H9 (cell line): ENCODE data around the gene SERTAD1. TPM values are rescaled to one million over a fixed set of nuclear protein-coding genes. Genes with fewer than 3 reads are reported as not detected.
A peak's percentile ranks its signal among the peaks of the same experiment; 100 is the strongest.

Experiments
- DNase-seq: peaks from one replicate; pipeline ENCODE4 v3.0.0-alpha.2; 2017
- H2AFZ ChIP-seq: one replicate; pipeline ENCODE4 v1.6.1; 2013; ENCODE audit warnings: mild to moderate bottlenecking, low read length, control low read depth, moderate library complexity
- H2AK5ac ChIP-seq: 2 replicates; pipeline ENCODE4 v1.6.1; 2013; ENCODE audit warnings: low read length, control low read depth, mixed read lengths; ENCODE audit not compliant: insufficient read length
- H2BK120ac ChIP-seq: one replicate; pipeline ENCODE4 v1.6.1; 2013; ENCODE audit warnings: low read depth, mild to moderate bottlenecking, low read length, control low read depth, inconsistent platforms; ENCODE audit not compliant: poor library complexity, severe bottlenecking
- H2BK12ac ChIP-seq: 2 replicates; pipeline ENCODE4 v1.6.1; 2013; ENCODE audit warnings: low read length, control low read depth, mixed read lengths, low read depth; ENCODE audit not compliant: insufficient read length
- H2BK15ac ChIP-seq: 2 replicates; pipeline ENCODE4 v1.6.1; 2013; ENCODE audit warnings: low read depth, low read length, control low read depth
- H2BK20ac ChIP-seq: one replicate; pipeline ENCODE4 v1.6.1; 2013; ENCODE audit warnings: low read depth, mild to moderate bottlenecking, low read length, control low read depth, inconsistent platforms; ENCODE audit not compliant: poor library complexity, severe bottlenecking
- H2BK5ac ChIP-seq: 2 replicates; pipeline ENCODE4 v1.6.1; 2013; ENCODE audit warnings: low read length, control low read depth, mixed read lengths; ENCODE audit not compliant: insufficient read length
- H3K14ac ChIP-seq: 2 replicates; pipeline ENCODE4 v1.6.1; 2013; ENCODE audit warnings: low read length, control low read depth; ENCODE audit not compliant: insufficient read depth
- H3K18ac ChIP-seq: 2 replicates; pipeline ENCODE4 v1.6.1; 2013; ENCODE audit warnings: low read depth, mild to moderate bottlenecking, mixed read lengths, low read length, control low read depth; ENCODE audit not compliant: insufficient read length
- H3K23ac ChIP-seq: 2 replicates; pipeline ENCODE4 v1.6.1; 2013; ENCODE audit warnings: low read length, control low read depth, mixed read lengths, low read depth; ENCODE audit not compliant: insufficient read length
- H3K23me2 ChIP-seq: 2 replicates; pipeline ENCODE4 v1.6.1; 2013; ENCODE audit warnings: low read depth, mild to moderate bottlenecking, mixed read lengths, low read length, control low read depth; ENCODE audit not compliant: insufficient read length, poor library complexity, severe bottlenecking
- H3K27ac ChIP-seq: 2 replicates; pipeline ENCODE4 v1.5.1; 2013; ENCODE audit warnings: low read length, control low read depth, mixed read lengths, low read depth; ENCODE audit not compliant: insufficient read length
- H3K27me3 ChIP-seq: 2 replicates; pipeline ENCODE4 v1.6.1; 2013; ENCODE audit warnings: low read length, control low read depth, inconsistent platforms; ENCODE audit not compliant: insufficient read depth
- H3K4ac ChIP-seq: 2 replicates; pipeline ENCODE4 v1.6.1; 2013; ENCODE audit warnings: low read depth, mild to moderate bottlenecking, control low read depth, inconsistent platforms, low read length, moderate library complexity
- H3K4me1 ChIP-seq: 2 replicates; pipeline ENCODE4 v1.6.1; 2013; ENCODE audit warnings: low read length, control low read depth, inconsistent platforms; ENCODE audit not compliant: insufficient read depth
- H3K4me2 ChIP-seq: 2 replicates; pipeline ENCODE4 v1.6.1; 2013; ENCODE audit warnings: low read length, control low read depth, mixed read lengths; ENCODE audit not compliant: insufficient read length, insufficient read depth
- H3K56ac ChIP-seq: 2 replicates; pipeline ENCODE4 v1.6.1; 2013; ENCODE audit warnings: low read depth, mild to moderate bottlenecking, mixed read lengths, low read length, control low read depth; ENCODE audit not compliant: insufficient read length
- H3K79me1 ChIP-seq: 2 replicates; pipeline ENCODE4 v1.6.1; 2013; ENCODE audit warnings: low read depth, mild to moderate bottlenecking, moderate library complexity, low read length, control low read depth, inconsistent platforms; ENCODE audit not compliant: insufficient read depth, poor library complexity, severe bottlenecking
- H3K79me2 ChIP-seq: 2 replicates; pipeline ENCODE4 v1.6.1; 2013; ENCODE audit warnings: low read length, control low read depth, inconsistent platforms; ENCODE audit not compliant: insufficient read depth
- H3K9ac ChIP-seq: 2 replicates; pipeline ENCODE4 v1.6.1; 2013; ENCODE audit warnings: low read length, control low read depth, mixed read lengths; ENCODE audit not compliant: insufficient read length; ENCODE audit errors: extremely low read depth
- H3K9me3 ChIP-seq: one replicate; pipeline ENCODE4 v1.6.1; 2013; ENCODE audit warnings: low read depth, low read length, inconsistent platforms; ENCODE audit not compliant: control insufficient read depth
- H3T11ph ChIP-seq: one replicate; pipeline ENCODE4 v1.6.1; 2013; ENCODE audit warnings: mild to moderate bottlenecking, low read length, control low read depth, inconsistent platforms
- H4K20me1 ChIP-seq: one replicate; pipeline ENCODE4 v1.6.1; 2013; ENCODE audit not compliant: control insufficient read depth, insufficient read length, insufficient read depth
- H4K5ac ChIP-seq: 2 replicates; pipeline ENCODE4 v1.6.1; 2013; ENCODE audit warnings: low read depth, mild to moderate bottlenecking, mixed read lengths, low read length, control low read depth; ENCODE audit not compliant: insufficient read length
- H4K8ac ChIP-seq: replicated peaks from 2 replicates; pipeline ENCODE4 v1.6.1; 2013; ENCODE audit warnings: low read length, control low read depth, mixed read lengths, low read depth; ENCODE audit not compliant: insufficient read length
- H4K91ac ChIP-seq: 2 replicates; pipeline ENCODE4 v1.6.1; 2013; ENCODE audit warnings: low read depth, mild to moderate bottlenecking, moderate library complexity, mixed read lengths, low read length, control low read depth; ENCODE audit not compliant: insufficient read length
- H3K27ac Mint-ChIP-seq, 3 experiments: 2 replicates in 2 of 3; 3 replicates in 1 of 3; pipeline ENCODE4 v1.8.0; 2020 to 2021; ENCODE audit warnings: mixed read lengths in 3 of 3, mild to moderate bottlenecking in 1 of 3, moderate library complexity in 1 of 3
- H3K27me3 Mint-ChIP-seq: 2 replicates; pipeline ENCODE4 v1.8.0; 2021; ENCODE audit warnings: low read depth, mild to moderate bottlenecking, moderate library complexity, mixed read lengths
- H3K36me3 Mint-ChIP-seq, 3 experiments: 2 replicates in 2 of 3; 3 replicates in 1 of 3; pipeline ENCODE4 v1.8.0; 2020 to 2021; ENCODE audit warnings: low read depth in 3 of 3, mixed read lengths in 3 of 3; ENCODE audit not compliant: insufficient read depth in 1 of 3
- H3K4me1 Mint-ChIP-seq, 2 experiments: 2 replicates each; pipeline ENCODE4 v1.8.0; 2020; ENCODE audit warnings: mixed read lengths in 2 of 2
- H3K4me3 Mint-ChIP-seq, 2 experiments: 2 replicates in 1 of 2; 3 replicates in 1 of 2; pipeline ENCODE4 v1.8.0; 2020 to 2021; ENCODE audit warnings: mild to moderate bottlenecking in 2 of 2, mixed read lengths in 2 of 2, moderate library complexity in 1 of 2
- H3K9me3 Mint-ChIP-seq, 2 experiments: 2 replicates in 1 of 2; 3 replicates in 1 of 2; pipeline ENCODE4 v1.8.0; 2020; ENCODE audit warnings: mild to moderate bottlenecking in 2 of 2, mixed read lengths in 2 of 2, moderate library complexity in 1 of 2
- WGBS: extraction: QIAGEN DNeasy Blood & Tissue Kit; methylation state at CpG from one replicate; pipeline ENCODE4 v1.1.7; 2013; ENCODE audit warnings: missing lambda C conversion rate, low lambda C conversion rate, mixed read lengths; ENCODE audit not compliant: insufficient read length; ENCODE audit errors: extremely low coverage; 5-methylcytosine and 5-hydroxymethylcytosine counted together
- total RNA-seq: library from RNA; stranded (reverse); gene quantifications from 2 replicates; pipeline ENCODE4 v1.2.1, GENCODE V29; 2021
- TF ChIP-seq, protein P1 (sequence below): fragments of 200-600 bp; sonication (generic); conservative IDR thresholded peaks from 3 replicates; pipeline ENCODE4 v1.8.0; 2021; ENCODE audit warnings: antibody characterized with exemption, mild to moderate bottlenecking

SERTAD1 gene
- total RNA-seq, 1 experiment from 2014 or later, result 7.9 TPM

- no peaks in the 10 kb centered on the region for H3K9me3 ChIP-seq
- H2BK20ac ChIP-seq, result no peak overlapping the region
- H2BK12ac ChIP-seq, result peak overlapping the region; percentile 77
- no peaks in the 10 kb centered on the region for H3K4me1 ChIP-seq
- H3K23me2 ChIP-seq, result peaks cover 3% of the 10 kb centered on the region
- TF ChIP-seq, protein P1, sequence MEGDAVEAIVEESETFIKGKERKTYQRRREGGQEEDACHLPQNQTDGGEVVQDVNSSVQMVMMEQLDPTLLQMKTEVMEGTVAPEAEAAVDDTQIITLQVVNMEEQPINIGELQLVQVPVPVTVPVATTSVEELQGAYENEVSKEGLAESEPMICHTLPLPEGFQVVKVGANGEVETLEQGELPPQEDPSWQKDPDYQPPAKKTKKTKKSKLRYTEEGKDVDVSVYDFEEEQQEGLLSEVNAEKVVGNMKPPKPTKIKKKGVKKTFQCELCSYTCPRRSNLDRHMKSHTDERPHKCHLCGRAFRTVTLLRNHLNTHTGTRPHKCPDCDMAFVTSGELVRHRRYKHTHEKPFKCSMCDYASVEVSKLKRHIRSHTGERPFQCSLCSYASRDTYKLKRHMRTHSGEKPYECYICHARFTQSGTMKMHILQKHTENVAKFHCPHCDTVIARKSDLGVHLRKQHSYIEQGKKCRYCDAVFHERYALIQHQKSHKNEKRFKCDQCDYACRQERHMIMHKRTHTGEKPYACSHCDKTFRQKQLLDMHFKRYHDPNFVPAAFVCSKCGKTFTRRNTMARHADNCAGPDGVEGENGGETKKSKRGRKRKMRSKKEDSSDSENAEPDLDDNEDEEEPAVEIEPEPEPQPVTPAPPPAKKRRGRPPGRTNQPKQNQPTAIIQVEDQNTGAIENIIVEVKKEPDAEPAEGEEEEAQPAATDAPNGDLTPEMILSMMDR, result no peak
- H3K27ac Mint-ChIP-seq, result peak overlapping the region in 2 of 3 experiments; percentile 82 to 99; a peak in 5 of 7 replicates
- no peak overlapping the region for H3K14ac ChIP-seq
- no peak overlapping the region for H2BK120ac ChIP-seq
- no CpG with 5 or more reads among the region's 9 CpGs for WGBS
- H3K23ac ChIP-seq, result no peak overlapping the region
- H3K79me1 ChIP-seq, result peaks cover 6% of the 10 kb centered on the region
- H3K27ac ChIP-seq, result no peak overlapping the region
- H3K27me3 ChIP-seq, result no peaks in the 10 kb centered on the region
- peaks cover 25 to 30% of the 10 kb centered on the region in 2 experiments for H3K4me1 Mint-ChIP-seq
- no peaks in the 10 kb centered on the region for H4K20me1 ChIP-seq
- no peak overlapping the region for H2BK5ac ChIP-seq
- no peak overlapping the region for H2BK15ac ChIP-seq
- no peak overlapping the region for H3K18ac ChIP-seq
- H4K91ac ChIP-seq, result no peak overlapping the region
- H3K9me3 Mint-ChIP-seq, result no peaks in the 10 kb centered on the region; a peak in 1 of 5 replicates
- H3K79me2 ChIP-seq, result peaks cover 4% of the 10 kb centered on the region; the same call in 1 of the 2 replicates
- no peaks in the 10 kb centered on the region for H3K27me3 Mint-ChIP-seq
- no peak overlapping the region for H4K8ac ChIP-seq
- H4K5ac ChIP-seq, result no peak overlapping the region
- no peak overlapping the region for H3T11ph ChIP-seq
- peak; percentile 62 for DNase-seq
- H2AFZ ChIP-seq, result no peak overlapping the region
- H3K4me2 ChIP-seq, result no peak overlapping the region
- no peak overlapping the region for H3K9ac ChIP-seq
- H3K4me3 Mint-ChIP-seq, result peak overlapping the region; percentile 4 to 71; a peak in 2 of 5 replicates
- no peak overlapping the region for H3K4ac ChIP-seq
- no peak overlapping the region for H2AK5ac ChIP-seq
- H3K36me3 Mint-ChIP-seq, result peaks cover 15 to 34% (median 23%) of the 10 kb centered on the region in 3 experiments; a peak in 6 of 7 replicates
- no peak overlapping the region for H3K56ac ChIP-seq
Measured at GRCh38 chr19:40445780-40446262, 20.0 kb upstream of the SERTAD1 start.
